HuH-7 (cell line): ENCODE results near the gene WWOX.

ENCODE experiments used
- DNase-seq: peaks from one replicate; pipeline ENCODE4 v3.0.0; 2011; ENCODE audit warnings: low spot score

Gene WWOX

GRCh38 chr16:79181419-79181818 lies 1082.0 kb downstream of the WWOX start:
- no peak for DNase-seq

- DNase-seq = no peak
Observed at GRCh38 chr16:79182616-79183015, 1083.2 kb downstream of the WWOX start.

GRCh38 chr16:79183571-79183970 lies 1084.1 kb downstream of the WWOX start:
- DNase-seq = no peak

- DNase-seq = no peak
Observed at GRCh38 chr16:79184464-79185030, 1085.1 kb downstream of the WWOX start.

GRCh38 chr16:79185711-79186110 lies 1086.3 kb downstream of the WWOX start:
- DNase-seq = no peak

- DNase-seq = no peak
Observed at GRCh38 chr16:79186196-79186595, 1086.7 kb downstream of the WWOX start.

GRCh38 chr16:79188115-79188738 lies 1088.8 kb downstream of the WWOX start:
- DNase-seq = no peak

GRCh38 chr16:79188739-79189122 lies 1089.3 kb downstream of the WWOX start:
- DNase-seq = no peak

- DNase-seq = no peak
Observed at GRCh38 chr16:79190542-79190941, 1091.1 kb downstream of the WWOX start.

- no peak for DNase-seq
Observed at GRCh38 chr16:79191933-79192332, 1092.5 kb downstream of the WWOX start.

- no peak for DNase-seq
Observed at GRCh38 chr16:79192904-79193303, 1093.5 kb downstream of the WWOX start.

- no peak for DNase-seq
Observed at GRCh38 chr16:79194291-79194690, 1094.8 kb downstream of the WWOX start.

- DNase-seq = no peak
Observed at GRCh38 chr16:79195938-79196337, 1096.5 kb downstream of the WWOX start.

- DNase-seq = no peak
Observed at GRCh38 chr16:79201436-79201835, 1102.0 kb downstream of the WWOX start.

- DNase-seq = no peak
Observed at GRCh38 chr16:79202977-79203376, 1103.5 kb downstream of the WWOX start.

GRCh38 chr16:79204486-79204885 lies 1105.0 kb downstream of the WWOX start:
- DNase-seq = no peak

GRCh38 chr16:79206889-79207288 lies 1107.4 kb downstream of the WWOX start:
- DNase-seq = no peak

GRCh38 chr16:79209308-79209707 lies 1109.9 kb downstream of the WWOX start:
- no peak for DNase-seq

- DNase-seq = no peak
Observed at GRCh38 chr16:79210607-79211006, 1111.2 kb downstream of the WWOX start.

GRCh38 chr16:79211586-79211985 lies 1112.1 kb downstream of the WWOX start:
- DNase-seq = no peak

GRCh38 chr16:79212114-79212791 lies 1112.8 kb downstream of the WWOX start:
- DNase-seq = no peak

- peak; percentile 74 for DNase-seq
Observed at GRCh38 chr16:79213214-79213613, 1113.8 kb downstream of the WWOX start.

GRCh38 chr16:79215289-79215688 lies 1115.8 kb downstream of the WWOX start:
- DNase-seq = no peak
